Activated CD4-positive, alpha-beta memory T cell treated with anti-CD3 and anti-CD28 coated beads for 36 hours (primary cell): ENCODE data around the gene PPP3R1. TPM values are rescaled to one million over a fixed set of nuclear protein-coding genes. Genes with fewer than 3 reads are reported as not detected.

Source experiments
- CTCF ChIA-PET: fragments of 350-600 bp; sonication (Branson Sonifier 250); formaldehyde crosslinking; loops from one replicate; lab custom pipeline; 2021; ENCODE audit warnings: antibody characterized with exemption, inconsistent platforms; lab: Charles Lee
- POLR2A ChIA-PET: fragments of 350-600 bp; sonication (Branson Sonifier 250); formaldehyde crosslinking; loops from one replicate; lab custom pipeline; 2021; ENCODE audit warnings: antibody characterized with exemption; lab: Charles Lee
- DNase-seq: peaks from one replicate; pipeline ENCODE4 v3.0.0-alpha.2; 2020
- H3K27ac Mint-ChIP-seq: one replicate; pipeline ENCODE4 v1.8.0; 2021; ENCODE audit warnings: mixed read lengths
- H3K27me3 Mint-ChIP-seq: one replicate; pipeline ENCODE4 v1.8.0; 2021; ENCODE audit warnings: mixed read lengths
- H3K36me3 Mint-ChIP-seq: one replicate; pipeline ENCODE4 v1.8.0; 2021; ENCODE audit warnings: mixed read lengths
- H3K4me1 Mint-ChIP-seq: one replicate; pipeline ENCODE4 v1.8.0; 2021; ENCODE audit warnings: low read depth, mixed read lengths
- H3K4me3 Mint-ChIP-seq: one replicate; pipeline ENCODE4 v1.8.0; 2021; ENCODE audit warnings: mild to moderate bottlenecking, mixed read lengths
- H3K9me3 Mint-ChIP-seq: one replicate; pipeline ENCODE4 v1.8.0; 2021; ENCODE audit warnings: mixed read lengths
- intact Hi-C: fragments of 100-400 bp; cut with micrococcal nuclease; formaldehyde crosslinking; loops from one replicate; pipeline ENCODE4 v1.15.1; 2023
- total RNA-seq, 2 experiments: library from RNA; stranded (reverse); gene quantifications; one replicate each; pipeline ENCODE4 v1.2.3, GENCODE V29; 2021

PPP3R1 gene
- total RNA-seq, 2 experiments from 2014 or later: 76.2 to 76.6 TPM

DNA sequence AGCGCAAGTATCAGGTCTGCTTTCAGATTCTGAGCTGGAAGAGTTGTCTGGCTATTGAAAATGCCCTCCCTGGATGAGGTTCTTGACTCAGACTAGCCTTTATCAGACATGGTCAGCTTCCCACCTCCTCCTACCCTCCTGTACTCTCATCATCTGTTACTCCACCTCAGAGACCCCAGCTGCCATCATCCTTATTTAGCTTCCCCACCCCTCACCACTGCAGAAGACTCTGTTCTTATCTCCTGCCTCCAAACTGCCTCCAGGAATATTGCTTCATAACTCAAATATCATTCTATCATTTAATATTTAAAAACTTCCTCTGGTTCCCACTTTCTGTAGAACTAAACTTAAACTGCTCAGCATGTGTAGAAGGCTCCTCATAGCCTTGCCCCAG is 31.1 kb upstream of the PPP3R1 start:
- H3K4me1 Mint-ChIP-seq: no peaks in the 10 kb centered on the region
- CTCF ChIA-PET: interaction anchor here (0.9 to 9.0 kb wide), 14 partner anchors 9 to 312 kb away, joined by 3 to 150 read pairs (median 6); partner anchors contain the start of genes PNO1 and PPP3R1
- no peak overlapping the region for H3K27ac Mint-ChIP-seq
- peaks cover 7% of the 10 kb centered on the region for H3K27me3 Mint-ChIP-seq
- intact Hi-C loops: loop anchor here (5.0 kb wide), 1 partner anchor 159 kb away; no protein-coding TSS in a partner anchor
- no peaks in the 10 kb centered on the region for H3K36me3 Mint-ChIP-seq
- H3K4me3 Mint-ChIP-seq: no peak overlapping the region
- H3K9me3 Mint-ChIP-seq: no peaks in the 10 kb centered on the region
- DNase-seq: no peak
- POLR2A ChIA-PET: no interaction called here

GRCh38 chr2:68282811-68283418 is 30.6 kb upstream of the PPP3R1 start:
- Mint-ChIP-seq H3K36me3 (no peaks in the 10 kb centered on the region), H3K27ac (no peak overlapping the region), H3K27me3 (peaks cover 7% of the 10 kb centered on the region), H3K4me1 (no peaks in the 10 kb centered on the region), H3K4me3 (no peak overlapping the region), H3K9me3 (no peaks in the 10 kb centered on the region)
- DNase-seq: no peak
- ChIA-PET CTCF (interaction anchor here (0.6 to 9.0 kb wide), 24 partner anchors 10 to 313 kb away, joined by 3 to 150 read pairs (median 4); partner anchors contain the start of genes PNO1 and PPP3R1), POLR2A (no interaction called here)
- intact Hi-C loops: loop anchor here (1.0 to 5.0 kb wide), 3 partner anchors 126 to 161 kb away; partner anchors contain the start of gene PNO1

DNA sequence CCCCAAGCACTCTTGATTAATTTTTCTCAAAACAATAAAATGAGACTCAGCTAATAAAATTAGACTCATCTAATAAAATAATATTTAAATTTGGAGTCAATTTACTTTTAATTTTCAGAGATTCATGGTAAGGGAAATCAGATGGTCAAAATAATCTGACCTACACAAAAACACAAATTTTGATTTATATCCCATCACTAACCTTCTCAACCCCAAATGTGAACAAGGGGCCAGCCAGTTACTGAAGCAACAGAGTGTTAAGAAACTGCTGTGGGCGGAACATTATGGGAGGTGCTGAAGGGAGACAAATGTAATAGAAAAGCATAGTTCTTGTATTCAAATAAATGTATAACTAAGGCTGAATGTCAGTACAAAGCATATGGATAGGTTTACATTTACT is 28.5 kb upstream of the PPP3R1 start:
- Mint-ChIP-seq H3K9me3 (no peaks in the 10 kb centered on the region), H3K36me3 (no peaks in the 10 kb centered on the region), H3K4me1 (no peaks in the 10 kb centered on the region), H3K4me3 (no peak overlapping the region), H3K27me3 (peaks cover 5% of the 10 kb centered on the region), H3K27ac (no peak overlapping the region)
- intact Hi-C loops: loop anchor here (5.0 kb wide), 1 partner anchor 162 kb away; no protein-coding TSS in a partner anchor
- CTCF ChIA-PET: interaction anchor here (2.9 to 9.0 kb wide), 2 partner anchors 84 to 158 kb away, joined by 29 to 150 read pairs; no protein-coding TSS in a partner anchor
- DNase-seq: no peak
- POLR2A ChIA-PET: no interaction called here

DNA sequence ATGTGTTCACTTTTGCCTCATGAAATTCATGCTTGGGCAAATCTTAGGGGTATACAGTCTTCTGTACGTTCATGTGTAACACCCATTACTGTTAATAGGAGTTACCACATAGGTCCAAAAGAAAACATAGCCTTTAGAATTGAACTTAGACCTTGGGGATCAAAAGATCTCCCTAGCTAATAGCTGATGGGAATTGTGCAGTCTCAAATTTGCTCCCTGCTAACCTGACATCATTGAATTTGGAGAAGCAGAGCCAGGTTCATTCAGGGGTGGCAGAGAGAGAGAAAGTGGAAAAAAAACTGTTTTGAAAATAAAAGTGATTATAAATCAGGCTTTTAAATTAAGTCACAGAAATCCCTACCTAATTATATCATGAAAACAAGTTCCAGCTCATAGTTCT is 28.0 kb upstream of the PPP3R1 start:
- Mint-ChIP-seq H3K27me3 (peaks cover 5% of the 10 kb centered on the region), H3K27ac (no peak overlapping the region), H3K4me3 (no peak overlapping the region), H3K9me3 (no peaks in the 10 kb centered on the region), H3K36me3 (no peaks in the 10 kb centered on the region), H3K4me1 (no peaks in the 10 kb centered on the region)
- no peak for DNase-seq
- ChIA-PET POLR2A (no interaction called here), CTCF (interaction anchor here (9.0 kb wide), 1 partner anchor 158 kb away, joined by 150 read pairs; no protein-coding TSS in a partner anchor)
- intact Hi-C loops: loop anchor here (5.0 kb wide), 1 partner anchor 162 kb away; no protein-coding TSS in a partner anchor

DNA sequence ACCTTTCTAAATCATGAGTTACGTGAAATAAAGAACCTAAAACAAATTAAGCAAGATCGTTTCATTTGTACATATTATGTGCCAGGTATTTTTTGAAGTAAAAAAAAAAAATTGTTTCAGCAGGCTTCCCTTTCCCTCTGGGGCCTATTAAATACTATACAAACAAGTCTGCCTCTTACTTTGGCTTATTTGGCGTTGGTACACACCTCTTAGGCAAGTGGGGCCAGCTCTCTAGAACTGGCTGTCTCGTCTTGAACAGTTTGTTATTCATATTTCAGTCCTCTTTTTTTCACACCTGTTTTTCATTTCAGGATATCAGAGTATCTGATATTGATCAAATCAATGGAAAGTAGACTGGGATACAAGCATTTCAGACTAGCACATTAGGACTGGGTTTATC is 27.4 kb upstream of the PPP3R1 start:
- no peak overlapping the region for H3K4me3 Mint-ChIP-seq
- no peaks in the 10 kb centered on the region for H3K36me3 Mint-ChIP-seq
- H3K27me3 Mint-ChIP-seq: peaks cover 5% of the 10 kb centered on the region
- DNase-seq: no peak
- no peak overlapping the region for H3K27ac Mint-ChIP-seq
- intact Hi-C loops: loop anchor here (2.0 to 5.0 kb wide), 2 partner anchors 43 to 163 kb away; no protein-coding TSS in a partner anchor
- no peaks in the 10 kb centered on the region for H3K4me1 Mint-ChIP-seq
- POLR2A ChIA-PET: no interaction called here
- no peaks in the 10 kb centered on the region for H3K9me3 Mint-ChIP-seq
- CTCF ChIA-PET: interaction anchor here (9.0 kb wide), 1 partner anchor 157 kb away, joined by 150 read pairs; no protein-coding TSS in a partner anchor

DNA sequence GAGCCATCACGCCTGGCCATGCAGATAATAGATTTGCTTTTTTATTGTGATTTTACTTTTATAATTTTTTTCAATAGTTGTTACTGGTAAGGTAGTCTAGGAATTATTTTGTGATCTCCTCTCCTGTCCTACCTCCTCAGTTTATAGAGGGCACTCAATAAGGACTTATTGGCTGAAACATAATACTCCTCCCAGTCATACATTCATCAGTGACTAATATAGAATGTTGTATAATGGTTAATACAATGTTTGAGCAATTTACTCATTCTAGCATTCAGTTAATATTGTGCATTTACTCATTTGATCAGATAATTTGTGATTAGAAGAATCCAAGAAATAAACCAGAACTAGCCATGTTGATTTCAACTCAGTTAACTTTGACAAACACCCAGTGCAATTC is 25.8 kb upstream of the PPP3R1 start:
- no peaks in the 10 kb centered on the region for H3K4me1 Mint-ChIP-seq
- H3K36me3 Mint-ChIP-seq: no peaks in the 10 kb centered on the region
- POLR2A ChIA-PET: no interaction called here
- no peaks in the 10 kb centered on the region for H3K9me3 Mint-ChIP-seq
- H3K27ac Mint-ChIP-seq: no peak overlapping the region
- intact Hi-C loops: loop anchor here (2.0 kb wide), 1 partner anchor 41 kb away; no protein-coding TSS in a partner anchor
- CTCF ChIA-PET: interaction anchor here (0.7 to 9.0 kb wide), 2 partner anchors 14 to 156 kb away, joined by 3 to 150 read pairs; no protein-coding TSS in a partner anchor
- no peak for DNase-seq
- H3K4me3 Mint-ChIP-seq: no peak overlapping the region
- peaks cover 4% of the 10 kb centered on the region for H3K27me3 Mint-ChIP-seq

DNA sequence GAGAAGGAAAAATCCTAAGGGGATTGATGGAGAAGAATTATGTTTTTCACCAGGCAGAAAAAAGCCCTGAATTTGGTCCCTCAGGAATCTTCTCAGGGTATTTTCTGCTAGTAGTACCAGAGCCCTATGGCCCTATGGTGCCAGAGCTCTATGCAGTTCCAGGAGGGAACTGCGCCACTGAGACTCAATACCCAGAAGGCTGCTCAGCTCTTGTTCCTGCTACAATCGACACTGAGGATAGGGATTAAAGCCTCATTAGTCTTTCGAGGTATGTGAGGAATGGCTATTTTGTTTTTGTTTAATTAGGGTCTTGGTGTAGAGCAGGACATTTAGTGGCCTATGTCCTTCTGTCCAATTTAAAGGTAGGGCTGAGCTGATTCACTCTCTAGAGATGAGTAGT is 21.7 kb upstream of the PPP3R1 start:
- no peak overlapping the region for H3K4me3 Mint-ChIP-seq
- intact Hi-C loops: no loop called here
- no peaks in the 10 kb centered on the region for H3K4me1 Mint-ChIP-seq
- peaks cover 7% of the 10 kb centered on the region for H3K27me3 Mint-ChIP-seq
- CTCF ChIA-PET: interaction anchor here (2.3 kb wide), 1 partner anchor 152 kb away, joined by 9 read pairs; no protein-coding TSS in a partner anchor
- no peaks in the 10 kb centered on the region for H3K9me3 Mint-ChIP-seq
- POLR2A ChIA-PET: no interaction called here
- no peak overlapping the region for H3K27ac Mint-ChIP-seq
- no peaks in the 10 kb centered on the region for H3K36me3 Mint-ChIP-seq
- no peak for DNase-seq

DNA sequence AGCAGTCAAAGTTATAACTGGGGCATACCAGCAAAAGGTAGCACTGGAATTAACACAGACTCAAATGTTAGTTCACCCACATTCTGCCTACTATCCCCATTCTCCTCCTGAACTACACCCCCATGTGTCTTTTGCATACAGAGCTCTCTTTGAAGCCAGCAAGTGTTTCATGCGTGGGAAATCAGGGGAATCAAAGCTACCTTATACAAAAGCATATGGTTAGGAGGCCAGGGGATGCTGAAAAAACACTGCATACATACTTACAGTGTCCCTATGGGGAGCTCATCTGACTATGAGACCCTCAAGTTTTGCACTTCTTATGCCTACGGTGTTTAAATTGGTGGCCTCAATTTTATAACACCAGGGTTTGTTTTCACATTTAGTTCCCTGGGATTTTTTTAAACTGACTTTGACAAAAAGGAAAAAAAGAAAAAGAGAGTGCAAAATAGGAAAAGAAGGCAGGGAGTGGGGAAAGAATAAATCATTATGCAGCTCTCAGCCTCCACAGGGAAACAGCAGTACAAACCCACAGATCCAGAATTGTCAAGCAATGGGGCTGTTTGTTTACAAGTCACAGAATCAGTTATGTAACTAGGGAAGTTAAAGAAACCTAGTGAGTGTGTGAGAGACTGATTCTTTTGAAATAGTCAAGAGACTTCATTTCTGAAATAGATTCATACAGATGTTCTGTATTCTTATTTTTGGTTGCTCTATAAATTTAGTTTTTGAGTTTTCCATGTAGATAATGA is 20.1 kb upstream of the PPP3R1 start:
- H3K27me3 Mint-ChIP-seq: peaks cover 7% of the 10 kb centered on the region
- ChIA-PET POLR2A (no interaction called here), CTCF (interaction anchor here (1.0 kb wide), 1 partner anchor 16 kb away, joined by 3 read pairs; no protein-coding TSS in a partner anchor)
- H3K4me1 Mint-ChIP-seq: no peaks in the 10 kb centered on the region
- intact Hi-C loops: no loop called here
- no peak for DNase-seq
- no peak overlapping the region for H3K4me3 Mint-ChIP-seq
- H3K9me3 Mint-ChIP-seq: no peaks in the 10 kb centered on the region
- H3K36me3 Mint-ChIP-seq: no peaks in the 10 kb centered on the region
- no peak overlapping the region for H3K27ac Mint-ChIP-seq

DNA sequence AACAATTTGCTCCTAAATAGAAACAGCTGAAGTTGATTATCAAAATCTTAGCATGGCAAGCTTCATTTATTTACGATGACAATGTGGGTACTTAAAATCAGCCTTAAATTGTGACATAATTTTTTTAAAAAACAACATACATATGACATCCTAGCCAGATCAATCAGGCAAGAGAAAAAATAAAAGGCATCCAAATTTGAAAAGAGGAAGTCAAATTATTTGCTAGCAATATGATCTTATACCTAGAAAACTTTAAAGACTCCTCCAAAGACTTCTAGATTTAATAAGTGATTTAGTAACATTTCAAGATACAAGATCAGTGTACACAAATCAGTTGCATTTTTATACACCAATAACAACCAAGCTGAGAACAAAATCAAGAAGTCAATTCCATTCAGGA is 14.3 kb upstream of the PPP3R1 start:
- no peaks in the 10 kb centered on the region for H3K9me3 Mint-ChIP-seq

DNA sequence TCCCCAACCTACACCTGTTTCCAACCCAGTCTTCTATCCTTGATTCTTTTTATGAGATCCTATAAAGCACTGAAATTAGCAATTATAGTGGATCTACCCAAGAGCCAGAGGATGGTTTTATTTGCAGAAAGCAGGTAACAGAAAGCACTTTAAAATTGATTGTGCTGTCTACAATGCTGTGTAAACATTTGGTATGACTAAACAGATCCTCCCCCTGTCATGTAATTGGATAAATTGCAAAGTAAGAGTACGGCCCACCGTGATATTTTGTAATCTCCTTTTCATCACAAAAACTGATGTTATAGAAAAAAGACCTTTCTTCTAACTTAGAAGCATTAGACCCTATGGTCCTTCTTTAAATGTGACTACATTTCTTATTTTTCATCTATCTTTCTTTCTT is 11.3 kb upstream of the PPP3R1 start:
- intact Hi-C loops: no loop called here
- H3K9me3 Mint-ChIP-seq: no peaks in the 10 kb centered on the region

More for the DNA sequence above, 14.3 kb upstream of the PPP3R1 start:
- intact Hi-C loops: no loop called here
- Mint-ChIP-seq H3K36me3 (no peaks in the 10 kb centered on the region), H3K27me3 (peaks cover 2% of the 10 kb centered on the region), H3K4me3 (no peak overlapping the region), H3K4me1 (no peaks in the 10 kb centered on the region), H3K27ac (no peak overlapping the region)
- ChIA-PET CTCF (no interaction called here), POLR2A (no interaction called here)
- DNase-seq: no peak

GRCh38 chr2:68258851-68259250 is 6.5 kb upstream of the PPP3R1 start:
- ChIA-PET CTCF (no interaction called here), POLR2A (no interaction called here)
- Mint-ChIP-seq H3K36me3 (no peaks in the 10 kb centered on the region), H3K27me3 (no peaks in the 10 kb centered on the region), H3K4me1 (peaks cover 22% of the 10 kb centered on the region), H3K4me3 (no peak overlapping the region), H3K27ac (no peak overlapping the region), H3K9me3 (no peaks in the 10 kb centered on the region)
- no peak for DNase-seq
- intact Hi-C loops: loop anchor here (10.0 kb wide), 2 partner anchors 456 to 516 kb away; no protein-coding TSS in a partner anchor

More for the DNA sequence above, 11.3 kb upstream of the PPP3R1 start:
- ChIA-PET CTCF (no interaction called here), POLR2A (no interaction called here)
- H3K4me3 Mint-ChIP-seq: no peak overlapping the region
- H3K27ac Mint-ChIP-seq: no peak overlapping the region
- no peak for DNase-seq
- H3K36me3 Mint-ChIP-seq: no peaks in the 10 kb centered on the region
- no peaks in the 10 kb centered on the region for H3K27me3 Mint-ChIP-seq
- H3K4me1 Mint-ChIP-seq: no peaks in the 10 kb centered on the region

DNA sequence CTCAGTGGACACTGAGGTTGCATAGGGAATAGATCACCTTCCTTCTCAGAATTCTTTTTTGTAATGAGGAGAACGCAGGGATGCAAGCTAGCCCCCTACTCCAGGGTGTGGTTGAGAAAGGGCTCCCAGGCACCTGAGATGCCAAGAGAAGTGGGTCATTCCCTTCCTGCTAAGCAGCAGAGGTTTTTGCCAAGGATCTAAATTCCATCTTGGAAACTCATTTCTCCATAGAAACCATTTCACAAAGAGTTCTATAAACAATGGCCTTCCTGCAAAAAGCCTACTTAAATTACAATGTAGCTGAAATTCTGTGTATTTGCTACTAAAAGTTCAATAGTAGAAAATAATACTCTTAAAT is 3.7 kb upstream of the PPP3R1 start:
- H3K9me3 Mint-ChIP-seq: no peaks in the 10 kb centered on the region
- CTCF ChIA-PET: interaction anchor here (1.1 kb wide), 1 partner anchor 134 kb away, joined by 4 read pairs; no protein-coding TSS in a partner anchor
- H3K27me3 Mint-ChIP-seq: no peaks in the 10 kb centered on the region
- no peak overlapping the region for H3K4me3 Mint-ChIP-seq
- intact Hi-C loops: loop anchor here (10.0 kb wide), 2 partner anchors 459 to 519 kb away; no protein-coding TSS in a partner anchor
- H3K27ac Mint-ChIP-seq: no peak overlapping the region
- H3K4me1 Mint-ChIP-seq: peaks cover 25% of the 10 kb centered on the region
- POLR2A ChIA-PET: no interaction called here
- peaks cover 6% of the 10 kb centered on the region for H3K36me3 Mint-ChIP-seq
- no peak for DNase-seq
